Measurements from ENCODE around the gene GPER1. TPM values are rescaled to one million over a fixed set of nuclear protein-coding genes. Genes with fewer than 3 reads are reported as not detected.
A peak's percentile ranks its signal among the peaks of the same experiment; 100 is the strongest.

The GPER1 gene
- total RNA-seq, 2 donors from 2014 or later: 5.7 to 8.2 TPM

DNA sequence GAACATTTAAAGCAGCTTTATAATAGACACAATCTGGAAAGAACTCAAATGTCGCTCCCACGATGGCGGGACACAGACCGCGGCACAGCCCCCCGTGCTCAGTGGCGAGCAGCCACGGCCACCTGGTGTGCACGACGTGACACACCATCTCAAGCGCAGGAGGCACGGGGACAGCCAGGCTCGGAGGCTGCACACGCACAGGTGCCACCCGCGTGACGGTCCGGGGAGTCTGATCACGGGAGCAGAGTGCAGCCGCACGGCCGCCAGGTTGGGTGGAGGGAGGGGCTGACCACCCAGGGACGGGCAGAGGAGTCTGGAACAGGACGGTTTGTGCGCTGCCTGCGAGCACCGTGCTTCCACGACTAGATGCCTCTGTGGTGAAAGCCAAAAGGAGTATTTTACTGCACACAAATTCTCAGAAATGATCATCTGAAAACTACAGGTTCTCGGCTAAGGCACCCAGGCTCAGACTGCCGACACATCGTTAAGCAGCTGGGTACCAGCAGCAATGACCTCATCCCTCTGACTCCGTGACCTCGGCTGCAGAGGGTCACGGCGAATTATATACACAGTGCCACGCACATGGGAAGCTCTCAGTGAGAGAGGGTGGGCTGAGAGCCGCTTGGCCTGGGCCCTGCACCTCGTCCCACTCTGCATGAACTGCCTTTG lies 7.5 kb upstream of the GPER1 start:
- Histone ChIP-seq H3K36me3 (no peaks in the 10 kb centered on the region), H3K4me3 (no peak overlapping the region), H3K27ac (no peak overlapping the region), H3K4me1 (no peaks in the 10 kb centered on the region), H3K9me3 (no peaks in the 10 kb centered on the region), H3K9ac (ENCODE audit: low read depth in 2 of 2, low read length in 2 of 2) (no peak overlapping the region), H3K27me3 (no peaks in the 10 kb centered on the region)
- intact Hi-C loops (cut with DNase I): no loop called here
- DNase-seq: no peak
- TF ChIP-seq, protein P1, sequence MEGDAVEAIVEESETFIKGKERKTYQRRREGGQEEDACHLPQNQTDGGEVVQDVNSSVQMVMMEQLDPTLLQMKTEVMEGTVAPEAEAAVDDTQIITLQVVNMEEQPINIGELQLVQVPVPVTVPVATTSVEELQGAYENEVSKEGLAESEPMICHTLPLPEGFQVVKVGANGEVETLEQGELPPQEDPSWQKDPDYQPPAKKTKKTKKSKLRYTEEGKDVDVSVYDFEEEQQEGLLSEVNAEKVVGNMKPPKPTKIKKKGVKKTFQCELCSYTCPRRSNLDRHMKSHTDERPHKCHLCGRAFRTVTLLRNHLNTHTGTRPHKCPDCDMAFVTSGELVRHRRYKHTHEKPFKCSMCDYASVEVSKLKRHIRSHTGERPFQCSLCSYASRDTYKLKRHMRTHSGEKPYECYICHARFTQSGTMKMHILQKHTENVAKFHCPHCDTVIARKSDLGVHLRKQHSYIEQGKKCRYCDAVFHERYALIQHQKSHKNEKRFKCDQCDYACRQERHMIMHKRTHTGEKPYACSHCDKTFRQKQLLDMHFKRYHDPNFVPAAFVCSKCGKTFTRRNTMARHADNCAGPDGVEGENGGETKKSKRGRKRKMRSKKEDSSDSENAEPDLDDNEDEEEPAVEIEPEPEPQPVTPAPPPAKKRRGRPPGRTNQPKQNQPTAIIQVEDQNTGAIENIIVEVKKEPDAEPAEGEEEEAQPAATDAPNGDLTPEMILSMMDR (IDR thresholded peaks at IDR 0.05): no peak

DNA sequence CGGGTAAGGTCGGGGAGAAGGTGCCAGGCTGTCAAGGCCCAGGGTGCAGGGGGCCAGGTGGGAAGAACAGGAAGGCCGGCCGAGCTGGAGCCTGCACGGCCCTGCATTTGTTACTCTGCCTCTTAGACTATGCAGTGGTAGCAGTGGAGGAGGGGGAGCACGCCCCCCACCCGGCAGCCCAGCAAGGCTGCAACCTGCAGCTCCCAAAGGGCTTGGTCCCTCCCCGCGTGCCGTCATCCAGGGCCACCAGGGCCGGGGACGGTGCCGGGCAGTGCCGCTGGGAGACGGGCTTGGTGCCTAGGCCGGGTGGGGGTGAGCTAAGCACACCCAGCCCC lies 7.0 kb upstream of the GPER1 start:
- TF ChIP-seq, protein P1 (IDR thresholded peaks at IDR 0.05): no peak
- Histone ChIP-seq H3K9me3 (no peaks in the 10 kb centered on the region), H3K36me3 (no peaks in the 10 kb centered on the region), H3K27me3 (no peaks in the 10 kb centered on the region), H3K27ac (no peak overlapping the region), H3K4me1 (no peaks in the 10 kb centered on the region), H3K9ac (ENCODE audit: low read depth in 2 of 2, low read length in 2 of 2) (no peak overlapping the region), H3K4me3 (no peak overlapping the region)
- intact Hi-C loops (cut with DNase I): no loop called here
- DNase-seq: no peak

DNA sequence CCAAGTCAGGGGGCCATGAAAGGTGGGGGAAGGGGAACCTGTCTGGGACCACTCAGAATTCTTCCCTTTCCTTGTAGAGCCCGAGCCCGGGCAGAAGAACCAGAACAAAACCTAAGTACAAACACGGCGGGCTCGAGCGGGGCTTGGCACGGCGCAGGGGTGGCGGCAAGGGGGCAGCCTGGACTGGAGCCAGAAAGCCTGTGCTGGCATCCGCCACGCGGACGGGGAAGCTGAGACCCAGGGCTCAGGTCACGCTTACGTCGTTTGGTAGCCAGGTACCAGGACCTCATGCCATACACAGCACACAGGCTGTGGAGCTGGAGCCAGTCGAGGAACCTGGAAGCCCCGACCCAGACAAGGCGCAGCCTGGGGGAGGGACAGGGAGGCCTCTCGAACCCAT lies 6.6 kb upstream of the GPER1 start:
- H3K27me3 ChIP-seq: no peaks in the 10 kb centered on the region
- H3K9me3 ChIP-seq: no peaks in the 10 kb centered on the region
- no peak for DNase-seq
- intact Hi-C loops (cut with DNase I): no loop called here
- no peak overlapping the region for H3K4me3 ChIP-seq
- no peak overlapping the region for H3K9ac ChIP-seq (ENCODE audit: low read depth in 2 of 2, low read length in 2 of 2)
- H3K4me1 ChIP-seq: no peaks in the 10 kb centered on the region
- no peak overlapping the region for H3K27ac ChIP-seq
- H3K36me3 ChIP-seq: no peaks in the 10 kb centered on the region
- TF ChIP-seq, protein P1 (IDR thresholded peaks at IDR 0.05): no peak

DNA sequence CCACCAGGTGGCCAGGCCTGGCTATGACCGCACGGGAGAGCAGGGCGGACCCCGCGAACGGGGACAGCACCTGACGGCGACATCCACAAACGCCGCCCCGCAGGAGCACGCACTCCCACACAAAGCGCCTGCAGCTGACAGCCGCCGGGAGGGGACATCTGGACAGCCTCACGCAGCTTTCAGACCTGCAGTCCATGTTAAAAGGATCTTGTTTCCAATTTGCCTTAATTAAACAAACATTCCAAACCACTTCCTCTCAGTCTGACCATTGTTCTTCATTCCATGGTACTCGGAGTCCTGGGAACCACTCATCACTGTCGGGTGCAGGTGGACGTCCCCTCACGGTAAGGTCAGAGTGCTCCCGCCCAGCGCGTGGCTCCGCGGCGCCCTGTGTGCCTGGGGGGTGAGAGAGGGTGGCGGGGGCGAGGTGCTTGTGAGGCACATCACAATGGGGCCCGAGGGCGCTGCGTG lies 5.9 kb upstream of the GPER1 start:
- no peak overlapping the region for H3K9ac ChIP-seq (ENCODE audit: low read depth in 2 of 2, low read length in 2 of 2)
- H3K4me1 ChIP-seq: no peaks in the 10 kb centered on the region
- no peak overlapping the region for H3K4me3 ChIP-seq
- DNase-seq: no peak
- no peaks in the 10 kb centered on the region for H3K9me3 ChIP-seq
- intact Hi-C loops (cut with DNase I): no loop called here
- no peaks in the 10 kb centered on the region for H3K36me3 ChIP-seq
- no peaks in the 10 kb centered on the region for H3K27me3 ChIP-seq
- TF ChIP-seq, protein P1 (IDR thresholded peaks at IDR 0.05): no peak
- no peak overlapping the region for H3K27ac ChIP-seq

DNA sequence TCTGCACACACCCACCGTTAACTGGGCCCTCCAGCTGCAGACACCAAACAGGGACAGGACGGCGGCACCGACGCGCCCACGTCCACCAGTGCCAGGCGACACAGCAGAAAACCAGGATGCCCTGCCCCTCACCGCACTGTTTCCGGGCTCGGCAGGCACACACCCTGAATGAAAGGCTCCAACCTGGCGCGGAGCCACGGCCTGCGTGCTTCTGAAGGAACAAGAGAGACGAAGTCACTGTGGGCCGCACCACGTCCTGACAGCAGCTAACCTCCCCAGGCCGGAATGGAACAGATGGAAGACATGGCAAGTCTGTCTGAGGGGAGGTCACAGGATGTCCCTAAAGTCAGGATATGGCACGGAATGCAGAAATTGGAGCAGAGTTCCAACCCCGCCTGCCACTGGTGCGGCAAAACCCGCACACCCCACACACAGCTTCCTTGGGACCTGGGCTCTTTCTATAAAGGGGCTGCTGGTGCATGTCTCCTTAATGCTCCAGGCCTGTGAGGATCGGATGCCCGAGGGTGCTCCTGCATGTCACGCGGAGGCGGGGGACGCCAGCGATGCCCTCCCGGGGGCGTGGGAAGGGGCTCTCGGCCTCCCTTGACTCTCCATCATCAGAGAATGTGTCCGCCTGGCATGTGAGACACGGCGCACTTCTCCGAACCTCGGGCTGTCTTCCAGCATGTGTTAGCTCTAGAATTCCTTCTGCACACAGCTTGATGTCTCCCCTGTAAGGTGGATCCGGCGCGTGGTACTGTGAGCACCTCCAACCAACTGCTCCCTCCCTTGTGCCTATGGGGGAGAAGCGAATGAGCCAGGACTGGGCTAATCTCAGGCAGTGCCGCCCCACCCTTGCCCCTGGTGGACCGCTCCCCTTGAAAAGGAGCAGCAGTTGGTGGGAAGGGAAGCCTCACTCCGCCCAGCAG lies 3.9 kb upstream of the GPER1 start:
- Histone ChIP-seq H3K4me3 (no peak overlapping the region), H3K27ac (no peak overlapping the region), H3K4me1 (no peaks in the 10 kb centered on the region), H3K9me3 (no peaks in the 10 kb centered on the region), H3K36me3 (no peaks in the 10 kb centered on the region), H3K9ac (ENCODE audit: low read depth in 2 of 2, low read length in 2 of 2) (no peak overlapping the region), H3K27me3 (no peaks in the 10 kb centered on the region)
- TF ChIP-seq, protein P1 (IDR thresholded peaks at IDR 0.05): no peak
- DNase-seq: peak; percentile 88
- intact Hi-C loops (cut with DNase I): no loop called here

Data from colonic mucosa (tissue), 4 donors.